HepG2 (cell line): Measurements from ENCODE around the gene NT5C. TPM values are rescaled to one million over a fixed set of nuclear protein-coding genes. Genes with fewer than 3 reads are reported as not detected.

Source experiments
- ATM ChIP-seq: fragments of 450-650 bp; IDR thresholded peaks from 2 replicates; pipeline ENCODE4 v1.7.1; 2017; ENCODE audit warnings: mild to moderate bottlenecking, borderline replicate concordance
- HMG20A ChIP-seq: IDR thresholded peaks from 2 replicates; pipeline ENCODE4 v1.6.1; 2016; ENCODE audit warnings: borderline replicate concordance
- NR2F1 ChIP-seq, 2 experiments: fragments of 450-650 bp in 1 of 2; formaldehyde crosslinking in 1 of 2; IDR thresholded peaks; 2 replicates each; pipeline versions ENCODE4 v1.5.0 to v1.6.1; 2016 to 2020; ENCODE audit warnings: mild to moderate bottlenecking in 1 of 2, missing compliant biosample characterization in 1 of 2, missing genetic modification reagents in 1 of 2, moderate library complexity in 1 of 2
- POGK ChIP-seq: sonication (generic); formaldehyde crosslinking; conservative IDR thresholded peaks from 2 replicates; pipeline ENCODE4 v1.8.0; 2022; ENCODE audit warnings: mild to moderate bottlenecking, moderate library complexity, missing genetic modification reagents
- RARA ChIP-seq: IDR thresholded peaks from 2 replicates; pipeline ENCODE4 v1.6.1; 2016; ENCODE audit warnings: missing genetic modification reagents, missing compliant biosample characterization
- REST ChIP-seq, 2 experiments: IDR thresholded peaks; 2 replicates each; pipeline ENCODE4 v1.6.1; 2011 to 2012; ENCODE audit warnings: low read length in 2 of 2, borderline replicate concordance in 1 of 2, low read depth in 1 of 2, mild to moderate bottlenecking in 1 of 2, moderate library complexity in 1 of 2
- SNAI1 ChIP-seq: sonication (generic); formaldehyde crosslinking; IDR thresholded peaks from 2 replicates; pipeline ENCODE4 v1.5.0; 2020; ENCODE audit warnings: mild to moderate bottlenecking, missing genetic modification reagents, borderline replicate concordance
- STAT5B ChIP-seq: sonication (generic); formaldehyde crosslinking; IDR thresholded peaks from 2 replicates; pipeline ENCODE4 v1.4.0; 2020; ENCODE audit warnings: missing genetic modification reagents
- TAF15 ChIP-seq: fragments of 200-400 bp; formaldehyde crosslinking; IDR thresholded peaks from one replicate; pipeline ENCODE4 v1.6.1; 2018; ENCODE audit warnings: mild to moderate bottlenecking, low read depth, low read length; ENCODE audit not compliant: poor library complexity, severe bottlenecking
- TCF7 ChIP-seq: sonication (generic); IDR thresholded peaks from 2 replicates; pipeline ENCODE4 v1.6.1; 2016; ENCODE audit warnings: antibody characterized with exemption, low read depth
- TIGD3 ChIP-seq: sonication (generic); formaldehyde crosslinking; IDR thresholded peaks from 2 replicates; pipeline ENCODE4 v1.5.1; 2020; ENCODE audit warnings: mild to moderate bottlenecking, missing genetic modification reagents, borderline replicate concordance
- ZFP62 ChIP-seq: sonication (generic); formaldehyde crosslinking; IDR thresholded peaks from 2 replicates; pipeline ENCODE4 v1.4.0; 2020; ENCODE audit warnings: missing genetic modification reagents
- ZNF101 ChIP-seq: sonication (generic); formaldehyde crosslinking; IDR thresholded peaks from 2 replicates; pipeline ENCODE4 v1.4.0; 2020; ENCODE audit warnings: mild to moderate bottlenecking, low read depth, missing genetic modification reagents, borderline replicate concordance
- ZNF280D ChIP-seq: sonication (generic); formaldehyde crosslinking; IDR thresholded peaks from 2 replicates; pipeline ENCODE4 v1.5.1; 2020; ENCODE audit warnings: mild to moderate bottlenecking, missing genetic modification reagents
- ZNF296 ChIP-seq: sonication (generic); formaldehyde crosslinking; conservative IDR thresholded peaks from 2 replicates; pipeline ENCODE4 v1.5.0; 2020; ENCODE audit warnings: mild to moderate bottlenecking, missing genetic modification reagents
- ZNF383 ChIP-seq: sonication (generic); formaldehyde crosslinking; IDR thresholded peaks from 2 replicates; pipeline ENCODE4 v1.4.0; 2020; ENCODE audit warnings: missing genetic modification reagents, mild to moderate bottlenecking, borderline replicate concordance
- ZNF644 ChIP-seq: IDR thresholded peaks from 2 replicates; pipeline ENCODE4 v1.6.1; 2016; ENCODE audit warnings: low read depth
- ZNF879 ChIP-seq: sonication (generic); formaldehyde crosslinking; IDR thresholded peaks from 2 replicates; pipeline ENCODE4 v1.8.1; 2023; ENCODE audit warnings: missing genetic modification reagents
- polyA plus RNA-seq, 8 experiments: library from polyadenylated mRNA; depleted of rRNA in 3 of 8; stranded (reverse) in 7 of 8; unstranded in 1 of 8; fragments of >200 nt; fragmentation: Illumina TruSeq in 4 of 8; extraction: Trizol in 4 of 8; gene quantifications; 2 replicates each; pipeline versions ENCODE4 v1.2.1 to v1.2.3, GENCODE V29; 2011 to 2016; ENCODE audit warnings: low read depth in 4 of 8, missing spikeins in 1 of 8, mixed read lengths in 1 of 8; ENCODE audit not compliant: insufficient read depth in 1 of 8
- total RNA-seq, 5 experiments: library from RNA; depleted of rRNA; stranded (reverse); fragments of >200 nt; fragmentation: Illumina TruSeq; extraction: Trizol; gene quantifications; 2 replicates each; pipeline ENCODE4 v1.2.3, GENCODE V29; 2016; ENCODE audit warnings: low read depth in 1 of 5

Gene NT5C
- total and polyA plus RNA-seq, 2 of the 13 experiments (the other 11 are each of a cell fraction or from before 2014, with no cell fraction given): 42.8 to 48.6 TPM

DNA sequence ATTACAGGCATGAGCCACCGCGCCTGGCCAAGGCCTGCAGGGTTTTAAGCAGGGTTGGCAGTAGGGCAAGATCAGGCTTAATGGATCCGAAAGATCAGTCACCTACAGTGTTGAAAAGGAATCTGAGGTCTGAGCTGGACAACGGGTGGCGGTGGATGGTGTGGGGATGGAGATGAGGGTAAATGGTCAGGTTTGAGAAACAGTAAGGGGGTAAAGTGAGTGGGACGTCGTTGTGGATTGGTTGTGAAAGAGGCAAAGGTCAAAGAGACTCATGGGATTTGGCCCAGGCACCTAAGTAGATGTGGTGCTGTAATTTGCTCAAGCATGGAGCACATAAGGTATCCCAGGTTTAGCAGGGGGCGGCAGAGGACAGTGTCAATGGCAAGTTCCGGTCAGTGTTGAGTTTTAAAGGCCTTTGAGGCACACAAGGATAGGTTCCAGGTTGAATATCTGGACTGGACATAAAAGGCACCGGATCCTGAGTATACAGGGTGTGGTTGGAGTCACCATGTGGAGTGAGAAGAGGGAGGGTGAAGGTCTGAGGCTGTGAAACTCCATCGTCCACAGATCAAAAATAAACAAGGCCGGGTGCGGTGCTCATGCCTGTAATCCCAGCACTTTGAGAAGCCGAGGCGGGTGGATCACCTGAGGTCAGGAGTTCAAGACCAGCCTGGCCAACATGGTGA lies 44.9 kb downstream of the NT5C start (continued):
- TF ChIP-seq ATM (no peak), ZNF879 (CRISPR knock-in tag) (0 out of 2 replicates have a peak, but pooled peaks have one; percentile 28), ZNF101 (CRISPR knock-in tag) (peak; percentile 38; the same call in 1 of the 2 replicates), ZNF296 (CRISPR knock-in tag) (peak; percentile 46; the same call in 1 of the 2 replicates), HMG20A (peak; percentile 69; the same call in 1 of the 2 replicates), ZFP62 (0 out of 2 replicates have a peak, but pooled peaks have one; percentile 36), SNAI1 (CRISPR knock-in tag) (0 out of 2 replicates have a peak, but pooled peaks have one; percentile 14), TCF7 (peak; percentile 78), RARA (CRISPR knock-in tag) (peak; percentile 92), TIGD3 (CRISPR knock-in tag) (0 out of 2 replicates have a peak, but pooled peaks have one; percentile 12), NR2F1 (CRISPR knock-in tag; IDR thresholded peaks at IDR 0.05) (peak; percentile 46 to 48; a peak in 2 of 4 replicates), ZNF280D (no peak; the same call in 1 of the 2 replicates), ZNF644 (CRISPR knock-in tag) (peak; percentile 91; the same call in 1 of the 2 replicates), TAF15 (no peak), POGK (CRISPR knock-in tag) (0 out of 2 replicates have a peak, but pooled peaks have one; percentile 56), ZNF383 (CRISPR knock-in tag) (0 out of 2 replicates have a peak, but pooled peaks have one; percentile 42), REST (IDR thresholded peaks at IDR 0.05; ENCODE audit: borderline replicate concordance in 1 of 2, low read depth in 1 of 2, low read length in 2 of 2) (peak in 1 of 2 experiments; percentile 41; a peak in 1 of 4 replicates), STAT5B (CRISPR knock-in tag) (no peak)
